Activated CD4-positive, alpha-beta T cell treated with anti-CD3 and anti-CD28 coated beads, Interleukin-2, amount 10 ng/mL, durations not matched to agents 24 days and 14 days (primary cell): ENCODE data around the gene TNFRSF9. TPM values are rescaled to one million over a fixed set of nuclear protein-coding genes. Genes with fewer than 3 reads are reported as not detected.
A peak's percentile ranks its signal among the peaks of the same experiment; 100 is the strongest.

Experiments used
- DNase-seq: peaks from one replicate; pipeline ENCODE4 v3.0.0; 2022
- H3K27ac Mint-ChIP-seq: one replicate; pipeline ENCODE4 v1.8.0; 2022; ENCODE audit warnings: mild to moderate bottlenecking, mixed read lengths
- H3K27me3 Mint-ChIP-seq: one replicate; pipeline ENCODE4 v1.8.0; 2022; ENCODE audit warnings: mixed read lengths
- H3K36me3 Mint-ChIP-seq: one replicate; pipeline ENCODE4 v1.8.0; 2022; ENCODE audit warnings: low read depth, mild to moderate bottlenecking, mixed read lengths
- H3K4me1 Mint-ChIP-seq: one replicate; pipeline ENCODE4 v1.8.0; 2021; ENCODE audit warnings: mixed read lengths
- H3K4me3 Mint-ChIP-seq: one replicate; pipeline ENCODE4 v1.8.0; 2022; ENCODE audit warnings: mild to moderate bottlenecking, moderate library complexity, mixed read lengths
- H3K9me3 Mint-ChIP-seq: one replicate; pipeline ENCODE4 v1.8.0; 2021; ENCODE audit warnings: mixed read lengths
- intact Hi-C: fragments of 100-400 bp; cut with micrococcal nuclease; formaldehyde crosslinking; loops from one replicate; pipeline ENCODE4 v1.15.1; 2023
- total RNA-seq: library from RNA; stranded (reverse); gene quantifications from 2 replicates; pipeline ENCODE4 v1.2.3, GENCODE V29; 2022

The TNFRSF9 gene
- total RNA-seq, 1 donor from 2014 or later, result 30.9 TPM

GRCh38 chr1:7893529-7894180 lies 47.0 kb downstream of the TNFRSF9 start:
- no peak for DNase-seq
- Mint-ChIP-seq H3K9me3 (no peaks in the 10 kb centered on the region), H3K27ac (no peak overlapping the region), H3K4me3 (no peak overlapping the region), H3K27me3 (peaks cover 12% of the 10 kb centered on the region), H3K4me1 (no peaks in the 10 kb centered on the region), H3K36me3 (no peaks in the 10 kb centered on the region)
- intact Hi-C loops, result no loop called here

GRCh38 chr1:7891804-7892203 lies 48.8 kb downstream of the TNFRSF9 start:
- intact Hi-C loops, result no loop called here
- Mint-ChIP-seq H3K27me3 (peaks cover 21% of the 10 kb centered on the region), H3K27ac (no peak overlapping the region), H3K9me3 (no peaks in the 10 kb centered on the region), H3K36me3 (no peaks in the 10 kb centered on the region), H3K4me1 (no peaks in the 10 kb centered on the region), H3K4me3 (no peak overlapping the region)
- no peak for DNase-seq

GRCh38 chr1:7890853-7891252 lies 49.8 kb downstream of the TNFRSF9 start:
- H3K27ac Mint-ChIP-seq, result no peak overlapping the region
- H3K36me3 Mint-ChIP-seq, result no peaks in the 10 kb centered on the region
- intact Hi-C loops, result no loop called here
- peaks cover 26% of the 10 kb centered on the region for H3K27me3 Mint-ChIP-seq
- H3K4me1 Mint-ChIP-seq, result no peaks in the 10 kb centered on the region
- H3K4me3 Mint-ChIP-seq, result no peak overlapping the region
- DNase-seq, result no peak
- H3K9me3 Mint-ChIP-seq, result no peaks in the 10 kb centered on the region

- Mint-ChIP-seq H3K27me3 (peaks cover 36% of the 10 kb centered on the region), H3K9me3 (peaks cover 6% of the 10 kb centered on the region), H3K4me1 (no peaks in the 10 kb centered on the region), H3K36me3 (no peaks in the 10 kb centered on the region), H3K27ac (no peak overlapping the region), H3K4me3 (no peak overlapping the region)
- no peak for DNase-seq
- intact Hi-C loops, result no loop called here
Observed at GRCh38 chr1:7888248-7889081, 52.2 kb downstream of the TNFRSF9 start.

- Mint-ChIP-seq H3K27me3 (peaks cover 33% of the 10 kb centered on the region), H3K9me3 (peaks cover 6% of the 10 kb centered on the region), H3K4me3 (no peak overlapping the region), H3K4me1 (no peaks in the 10 kb centered on the region), H3K36me3 (no peaks in the 10 kb centered on the region), H3K27ac (no peak overlapping the region)
- DNase-seq, result no peak
- intact Hi-C loops, result no loop called here
Observed at GRCh38 chr1:7886405-7886745, 54.3 kb downstream of the TNFRSF9 start.

GRCh38 chr1:7885513-7886404 lies 54.9 kb downstream of the TNFRSF9 start:
- Mint-ChIP-seq H3K27ac (no peak overlapping the region), H3K9me3 (peaks cover 6% of the 10 kb centered on the region), H3K27me3 (peaks cover 31% of the 10 kb centered on the region), H3K36me3 (no peaks in the 10 kb centered on the region), H3K4me3 (no peak overlapping the region), H3K4me1 (no peaks in the 10 kb centered on the region)
- intact Hi-C loops, result no loop called here
- peak; percentile 69 for DNase-seq

GRCh38 chr1:7884757-7885156 lies 55.9 kb downstream of the TNFRSF9 start:
- peaks cover 27% of the 10 kb centered on the region for H3K27me3 Mint-ChIP-seq
- H3K4me3 Mint-ChIP-seq, result no peak overlapping the region
- H3K4me1 Mint-ChIP-seq, result no peaks in the 10 kb centered on the region
- no peak overlapping the region for H3K27ac Mint-ChIP-seq
- intact Hi-C loops, result no loop called here
- DNase-seq, result no peak
- H3K9me3 Mint-ChIP-seq, result peaks cover 6% of the 10 kb centered on the region
- H3K36me3 Mint-ChIP-seq, result no peaks in the 10 kb centered on the region

GRCh38 chr1:7879228-7879627 lies 61.4 kb downstream of the TNFRSF9 start:
- H3K4me3 Mint-ChIP-seq, result no peak overlapping the region
- intact Hi-C loops, result no loop called here
- peaks cover 3% of the 10 kb centered on the region for H3K27me3 Mint-ChIP-seq
- no peaks in the 10 kb centered on the region for H3K36me3 Mint-ChIP-seq
- H3K27ac Mint-ChIP-seq, result no peak overlapping the region
- peaks cover 5% of the 10 kb centered on the region for H3K4me1 Mint-ChIP-seq
- H3K9me3 Mint-ChIP-seq, result peaks cover 4% of the 10 kb centered on the region
- no peak for DNase-seq

GRCh38 chr1:7878027-7878426 lies 62.6 kb downstream of the TNFRSF9 start:
- peaks cover 5% of the 10 kb centered on the region for H3K4me1 Mint-ChIP-seq
- intact Hi-C loops, result no loop called here
- no peak overlapping the region for H3K4me3 Mint-ChIP-seq
- H3K36me3 Mint-ChIP-seq, result no peaks in the 10 kb centered on the region
- peaks cover 6% of the 10 kb centered on the region for H3K27me3 Mint-ChIP-seq
- DNase-seq, result no peak
- no peak overlapping the region for H3K27ac Mint-ChIP-seq
- H3K9me3 Mint-ChIP-seq, result peaks cover 4% of the 10 kb centered on the region

GRCh38 chr1:7873801-7874795 lies 66.5 kb downstream of the TNFRSF9 start:
- Mint-ChIP-seq H3K27me3 (peaks cover 2% of the 10 kb centered on the region), H3K27ac (no peak overlapping the region), H3K9me3 (peaks cover 4% of the 10 kb centered on the region), H3K4me1 (peaks cover 5% of the 10 kb centered on the region), H3K36me3 (no peaks in the 10 kb centered on the region), H3K4me3 (no peak overlapping the region)
- no peak for DNase-seq
- intact Hi-C loops, result no loop called here

- Mint-ChIP-seq H3K36me3 (no peaks in the 10 kb centered on the region), H3K27ac (no peak overlapping the region), H3K4me3 (no peak overlapping the region), H3K9me3 (no peaks in the 10 kb centered on the region), H3K4me1 (no peaks in the 10 kb centered on the region), H3K27me3 (peaks cover 2% of the 10 kb centered on the region)
- no peak for DNase-seq
- intact Hi-C loops, result no loop called here
Observed at GRCh38 chr1:7871136-7871535, 69.5 kb downstream of the TNFRSF9 start.

- no peak overlapping the region for H3K4me3 Mint-ChIP-seq
- DNase-seq, result no peak
- H3K4me1 Mint-ChIP-seq, result no peaks in the 10 kb centered on the region
- intact Hi-C loops, result no loop called here
- no peaks in the 10 kb centered on the region for H3K9me3 Mint-ChIP-seq
- H3K27ac Mint-ChIP-seq, result no peak overlapping the region
- H3K36me3 Mint-ChIP-seq, result no peaks in the 10 kb centered on the region
- peaks cover 2% of the 10 kb centered on the region for H3K27me3 Mint-ChIP-seq
Observed at GRCh38 chr1:7869136-7869920, 71.3 kb downstream of the TNFRSF9 start.
